NCI-H146 treated with DMSO at 0.1 percent for 48 hours (cell line): Measurements from ENCODE around the gene PPIL1.
"Not testable (repeated sequence)": the region's sequence is repeated elsewhere in the genome, so short reads cannot be mapped to it uniquely, and the experiment has no call there.

ENCODE experiments used
- DNase-seq: peaks from one replicate; lab custom pipeline; 2025; ENCODE audit not compliant: unreplicated experiment; lab: John Stamatoyannopoulos, UW

Gene PPIL1

GRCh38 chr6:36874443-36875249 lies at the start of gene PPIL1:
Gene PPIL1 (minus strand): TSS chr6:36874803. CDS start chr6:36874772, 31 bp downstream.
- peak; percentile 94 for DNase-seq

GRCh38 chr6:36924131-36924530 lies 49.5 kb upstream of the PPIL1 start:
- DNase-seq, result no peak

- DNase-seq, result no peak
These were observed 45.9 kb upstream of the PPIL1 start for GRCh38 chr6:36920546-36920945.

- DNase-seq, result no peak
These were observed 45.4 kb upstream of the PPIL1 start for GRCh38 chr6:36920049-36920448.

GRCh38 chr6:36917541-36918193 lies 43.1 kb upstream of the PPIL1 start:
- no peak for DNase-seq

GRCh38 chr6:36916126-36916525 lies 41.5 kb upstream of the PPIL1 start:
- no peak for DNase-seq

GRCh38 chr6:36915599-36915998 lies 41.0 kb upstream of the PPIL1 start:
- no peak for DNase-seq

GRCh38 chr6:36914227-36914794 lies 39.7 kb upstream of the PPIL1 start:
- no peak for DNase-seq

GRCh38 chr6:36913082-36913481 lies 38.5 kb upstream of the PPIL1 start:
- no peak for DNase-seq

GRCh38 chr6:36912586-36912985 lies 38.0 kb upstream of the PPIL1 start:
- DNase-seq, result no peak

GRCh38 chr6:36912030-36912454 lies 37.4 kb upstream of the PPIL1 start:
- no peak for DNase-seq

GRCh38 chr6:36908747-36909146 lies 34.1 kb upstream of the PPIL1 start:
- DNase-seq, result no peak

GRCh38 chr6:36907781-36908180 lies 33.2 kb upstream of the PPIL1 start:
- DNase-seq, result no peak

- no peak for DNase-seq
These were observed 32.1 kb upstream of the PPIL1 start for GRCh38 chr6:36906539-36907325.

- DNase-seq, result no peak
These were observed 30.3 kb upstream of the PPIL1 start for GRCh38 chr6:36904851-36905393.

- no peak for DNase-seq
These were observed 29.5 kb upstream of the PPIL1 start for GRCh38 chr6:36904114-36904513.

GRCh38 chr6:36897609-36898008 lies 23.0 kb upstream of the PPIL1 start:
- DNase-seq, result no peak

- DNase-seq, result no peak
These were observed 19.7 kb upstream of the PPIL1 start for GRCh38 chr6:36893976-36894932.

GRCh38 chr6:36891153-36891552 lies 16.6 kb upstream of the PPIL1 start:
- not testable (repeated sequence) for DNase-seq

- DNase-seq, result no peak
These were observed 15.6 kb upstream of the PPIL1 start for GRCh38 chr6:36890112-36890663.
